Effector memory CD8-positive, alpha-beta T cell (primary cell): ENCODE data around the gene CCDC80.

ENCODE experiments used
- ATAC-seq: fragments of 150-1000 bp; cut with Tn5 transposase; replicated peaks from 2 replicates; pipeline ENCODE4 v1.10.0; 2021; ENCODE audit warnings: mild to moderate bottlenecking, moderate library complexity
- DNase-seq, 3 experiments: peaks; one replicate each; pipeline ENCODE4 v3.0.0; 2021
- H3K27ac Mint-ChIP-seq, 2 donors: one replicate each; pipeline ENCODE4 v1.8.0; 2022; ENCODE audit warnings: mild to moderate bottlenecking in 2 of 2, mixed read lengths in 2 of 2, moderate library complexity in 2 of 2
- H3K27me3 Mint-ChIP-seq, 2 donors: one replicate each; pipeline ENCODE4 v1.8.0; 2022; ENCODE audit warnings: mixed read lengths in 2 of 2
- H3K36me3 Mint-ChIP-seq: one replicate; pipeline ENCODE4 v1.8.0; 2022; ENCODE audit warnings: mild to moderate bottlenecking, moderate library complexity, mixed read lengths; ENCODE audit not compliant: insufficient read depth
- H3K4me1 Mint-ChIP-seq, 2 donors: one replicate each; pipeline ENCODE4 v1.8.0; 2022; ENCODE audit warnings: low read depth in 2 of 2, mixed read lengths in 2 of 2
- H3K4me3 Mint-ChIP-seq, 2 donors: one replicate each; pipeline ENCODE4 v1.8.0; 2022; ENCODE audit warnings: mild to moderate bottlenecking in 2 of 2, mixed read lengths in 2 of 2, moderate library complexity in 2 of 2
- H3K9me3 Mint-ChIP-seq, 2 donors: one replicate each; pipeline ENCODE4 v1.8.0; 2022; ENCODE audit warnings: mixed read lengths in 2 of 2

Gene CCDC80

DNA sequence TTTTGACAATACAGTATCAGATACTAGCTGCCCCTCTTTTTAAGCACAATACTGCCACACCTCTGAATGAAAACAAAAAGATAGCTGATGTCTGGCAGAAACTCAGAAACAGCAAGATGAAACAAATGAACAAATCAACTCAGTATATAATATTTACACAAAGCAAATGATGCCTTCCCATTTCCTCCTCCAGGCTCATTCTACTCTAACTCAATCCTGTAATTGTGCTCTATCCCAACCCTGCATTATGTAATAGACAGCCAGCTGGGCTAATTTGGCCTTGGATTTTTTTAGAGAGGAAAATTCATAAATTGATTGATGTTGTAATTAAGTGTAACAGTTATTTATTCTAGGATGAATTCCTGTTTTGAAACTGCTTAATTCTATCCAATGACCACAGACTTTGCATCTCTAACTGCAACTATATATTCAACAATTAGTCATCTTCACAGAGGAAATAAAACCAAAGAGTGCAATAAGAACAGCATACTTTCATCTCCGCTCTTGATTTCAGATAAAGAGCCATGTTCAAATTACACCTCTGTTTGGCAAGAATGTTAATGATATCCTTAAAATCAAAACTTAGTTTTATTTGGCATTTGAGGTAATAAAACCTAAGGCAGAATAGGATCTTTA, 85.3 kb downstream of the CCDC80 start:
- H3K9me3 Mint-ChIP-seq: no peaks in the 10 kb centered on the region
- H3K36me3 Mint-ChIP-seq: peaks cover 25% of the 10 kb centered on the region
- ATAC-seq (peak; percentile 47), DNase-seq (no peak)
- peaks cover 33 to 56% of the 10 kb centered on the region in 2 donors for H3K4me1 Mint-ChIP-seq
- peak overlapping the region in 1 of 2 donors; percentile 5 for H3K27ac Mint-ChIP-seq
- H3K4me3 Mint-ChIP-seq: peak overlapping the region; percentile 21 to 25
- H3K27me3 Mint-ChIP-seq: no peaks in the 10 kb centered on the region

GRCh38 chr3:112550859-112551258, 90.1 kb downstream of the CCDC80 start:
- ATAC-seq (no peak), DNase-seq (no peak)
- no peaks in the 10 kb centered on the region for H3K27me3 Mint-ChIP-seq
- no peak overlapping the region for H3K4me3 Mint-ChIP-seq
- H3K36me3 Mint-ChIP-seq: peaks cover 48% of the 10 kb centered on the region
- peaks cover 19 to 32% of the 10 kb centered on the region in 2 donors for H3K4me1 Mint-ChIP-seq
- no peak overlapping the region for H3K27ac Mint-ChIP-seq
- H3K9me3 Mint-ChIP-seq: no peaks in the 10 kb centered on the region
